Lower leg skin (tissue), 3 donors: Measurements from ENCODE around the gene USP31.

Source experiments
- CTCF ChIP-seq, 3 donors: fragments of 450-650 bp; IDR thresholded peaks; one replicate each; pipeline ENCODE4 v1.5.1; 2016; ENCODE audit warnings: antibody characterized with exemption in 3 of 3, mild to moderate bottlenecking in 3 of 3, moderate library complexity in 2 of 3
- POLR2A ChIP-seq, 2 donors: fragments of 450-650 bp; IDR thresholded peaks; one replicate each; pipeline ENCODE4 v1.6.1; 2016 to 2017; ENCODE audit warnings: antibody characterized with exemption in 2 of 2, mild to moderate bottlenecking in 1 of 2, moderate library complexity in 1 of 2

DNA sequence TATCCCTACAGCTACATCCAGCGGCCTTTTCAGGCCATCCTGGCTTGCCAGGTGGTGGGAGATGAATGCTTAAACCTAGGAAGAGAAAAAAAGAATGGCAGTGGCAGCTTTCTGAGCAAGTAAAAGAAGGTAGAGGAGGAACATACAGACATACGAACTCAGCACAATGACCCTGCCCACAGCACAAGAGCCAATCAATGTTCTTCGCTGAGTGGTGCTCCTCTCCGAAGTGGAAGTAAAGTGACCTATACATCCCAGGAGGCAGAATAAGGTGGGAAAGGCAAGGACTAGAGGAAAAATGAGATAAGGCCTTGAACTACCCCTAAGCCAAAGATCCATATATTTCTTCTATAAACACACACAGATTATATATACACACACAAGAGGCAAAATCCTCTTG is 28.7 kb downstream of the USP31 start:
- no peak for TF ChIP-seq CTCF (IDR thresholded peaks at IDR 0.05)
- no peak for TF ChIP-seq POLR2A (IDR thresholded peaks at IDR 0.05)
